Skin epidermis (tissue), 12 donors: Measurements from ENCODE around the gene PYGO2.
A peak's percentile ranks its signal among the peaks of the same experiment; 100 is the strongest.

Experiments
- H3K27ac ChIP-seq, 21 experiments: fragments of 200-600 bp; sonication (generic) in 11 of 21; one replicate each; pipeline ENCODE4 v1.5.0; 2020; ENCODE audit warnings: mild to moderate bottlenecking in 3 of 21, inconsistent platforms in 2 of 21, moderate library complexity in 2 of 21
- H3K4me3 ChIP-seq, 7 experiments: fragments of 200-600 bp; sonication (generic) in 2 of 7; one replicate each; pipeline ENCODE4 v1.5.0; 2020; ENCODE audit warnings: inconsistent platforms in 2 of 7, mild to moderate bottlenecking in 2 of 7, moderate library complexity in 1 of 7

The PYGO2 gene

GRCh38 chr1:154961207-154962155 is at the start of gene PYGO2:
PYGO2 (minus strand) TSS chr1:154961782; CDS start chr1:154961576, 206 bp downstream.
- H3K4me3 ChIP-seq = peak within 1 kb of the TSS; percentile 67 to 88 (median 69)

GRCh38 chr1:155011004-155011416 is 49.4 kb upstream of the PYGO2 start:
- H3K4me3 ChIP-seq = peak overlapping the region in 5 of 7 experiments; percentile 37 to 57 (median 41)
- peak overlapping the region in 20 of 21 experiments; percentile 79 to 99 (median 96) for H3K27ac ChIP-seq

More at GRCh38 chr1:154961207-154962155, at the start of gene PYGO2:
- peak within 1 kb of the TSS; percentile 90 to 100 (median 98) for H3K27ac ChIP-seq

GRCh38 chr1:155010211-155010918 is 48.8 kb upstream of the PYGO2 start:
- H3K27ac ChIP-seq = peak overlapping the region in 20 of 21 experiments; percentile 81 to 99 (median 96)

GRCh38 chr1:155009742-155010141 is 48.2 kb upstream of the PYGO2 start:
- H3K4me3 ChIP-seq = peak overlapping the region; percentile 36 to 57 (median 41)
- H3K27ac ChIP-seq = peak overlapping the region in 20 of 21 experiments; percentile 81 to 99 (median 96)

More at GRCh38 chr1:155010211-155010918, 48.8 kb upstream of the PYGO2 start:
- peak overlapping the region in 6 of 7 experiments; percentile 36 to 57 (median 40) for H3K4me3 ChIP-seq

- Histone ChIP-seq H3K27ac (peak overlapping the region; percentile 49 to 99 (median 96)), H3K4me3 (peak overlapping the region; percentile 36 to 57 (median 41))
Observed at GRCh38 chr1:155009221-155009711, 47.7 kb upstream of the PYGO2 start.

- peak overlapping the region; percentile 36 to 57 (median 41) for H3K4me3 ChIP-seq
- peak overlapping the region; percentile 49 to 99 (median 96) for H3K27ac ChIP-seq
Observed at GRCh38 chr1:155008015-155008941, 46.7 kb upstream of the PYGO2 start.

GRCh38 chr1:155007251-155007828 is 45.8 kb upstream of the PYGO2 start:
- Histone ChIP-seq H3K4me3 (peak overlapping the region in 5 of 7 experiments; percentile 36 to 57 (median 42)), H3K27ac (peak overlapping the region; percentile 25 to 99 (median 96))

GRCh38 chr1:155006601-155007101 is 45.1 kb upstream of the PYGO2 start:
- Histone ChIP-seq H3K27ac (peak overlapping the region in 20 of 21 experiments; percentile 87 to 99 (median 96)), H3K4me3 (peak overlapping the region in 2 of 7 experiments; percentile 0 to 49)

- peak overlapping the region in 6 of 7 experiments; percentile 70 to 90 (median 80) for H3K4me3 ChIP-seq
- H3K27ac ChIP-seq = peak overlapping the region; percentile 8 to 99 (median 96)
Observed at GRCh38 chr1:155005076-155006011, 43.8 kb upstream of the PYGO2 start.

- Histone ChIP-seq H3K4me3 (peak overlapping the region; percentile 70 to 93 (median 83)), H3K27ac (peak overlapping the region in 20 of 21 experiments; percentile 87 to 99 (median 96))
Observed at GRCh38 chr1:155004352-155005075, 42.9 kb upstream of the PYGO2 start.

- H3K27ac ChIP-seq = peak overlapping the region; percentile 87 to 99 (median 96)
Observed at GRCh38 chr1:155003766-155004351, 42.3 kb upstream of the PYGO2 start.

GRCh38 chr1:155003227-155003765 is 41.7 kb upstream of the PYGO2 start:
- Histone ChIP-seq H3K4me3 (peak overlapping the region; percentile 70 to 93 (median 83)), H3K27ac (peak overlapping the region; percentile 87 to 99 (median 96))

More at GRCh38 chr1:155003766-155004351, 42.3 kb upstream of the PYGO2 start:
- peak overlapping the region; percentile 70 to 93 (median 83) for H3K4me3 ChIP-seq

- Histone ChIP-seq H3K4me3 (peak within 1 kb of the TSS; percentile 70 to 93 (median 83)), H3K27ac (peak within 1 kb of the TSS; percentile 89 to 99 (median 96))
Observed at GRCh38 chr1:155002464-155003226, 41.1 kb upstream of the PYGO2 start, which contains the start of gene ZBTB7B. ZBTB7B (plus strand) TSS chr1:155002802; CDS start chr1:155014661, 11,859 bp downstream.

- Histone ChIP-seq H3K4me3 (peak overlapping the region; percentile 70 to 93 (median 83)), H3K27ac (peak overlapping the region; percentile 83 to 99 (median 96))
Observed at GRCh38 chr1:155001675-155002463, 40.3 kb upstream of the PYGO2 start.
